Stimulated activated naive CD8-positive, alpha-beta T cell treated with anti-CD3 and anti-CD28 coated beads, Interleukin-15, amount 100 ng/mL, for 72 hours (primary cell): ENCODE results near the gene WIPI1.
A peak's percentile ranks its signal among the peaks of the same experiment; 100 is the strongest.

Source experiments
- ATAC-seq: fragments of 150-1000 bp; cut with Tn5 transposase; 2 replicates; pipeline ENCODE4 v1.10.0; 2021; ENCODE audit warnings: mild to moderate bottlenecking, moderate library complexity
- DNase-seq, 2 donors: peaks; one replicate each; pipeline ENCODE4 v3.0.0; 2021 to 2022
- H3K27ac Mint-ChIP-seq, 2 donors: one replicate each; pipeline ENCODE4 v1.8.0; 2022; ENCODE audit warnings: mild to moderate bottlenecking in 2 of 2, mixed read lengths in 2 of 2, moderate library complexity in 2 of 2
- H3K27me3 Mint-ChIP-seq: one replicate; pipeline ENCODE4 v1.8.0; 2022; ENCODE audit warnings: mixed read lengths
- H3K4me1 Mint-ChIP-seq: one replicate; pipeline ENCODE4 v1.8.0; 2022; ENCODE audit warnings: mild to moderate bottlenecking, mixed read lengths
- H3K4me3 Mint-ChIP-seq, 2 donors: one replicate each; pipeline ENCODE4 v1.8.0; 2022; ENCODE audit warnings: mild to moderate bottlenecking in 2 of 2, mixed read lengths in 2 of 2, moderate library complexity in 1 of 2
- H3K9me3 Mint-ChIP-seq, 2 donors: one replicate each; pipeline ENCODE4 v1.8.0; 2022; ENCODE audit warnings: mixed read lengths in 2 of 2

Gene WIPI1

GRCh38 chr17:68452724-68453290 is 4.5 kb downstream of the WIPI1 start:
- no peak for ATAC-seq
- Mint-ChIP-seq H3K9me3 (no peaks in the 10 kb centered on the region), H3K4me3 (no peak overlapping the region), H3K27ac (peak overlapping the region in 1 of 2 donors; percentile 23), H3K4me1 (peaks cover 16% of the 10 kb centered on the region), H3K27me3 (peaks cover 7% of the 10 kb centered on the region)
- no peak for DNase-seq

- peaks cover 7% of the 10 kb centered on the region for H3K27me3 Mint-ChIP-seq
- ATAC-seq (no peak), DNase-seq (no peak)
- no peaks in the 10 kb centered on the region for H3K9me3 Mint-ChIP-seq
- H3K4me3 Mint-ChIP-seq, result no peak overlapping the region
- peaks cover 11% of the 10 kb centered on the region for H3K4me1 Mint-ChIP-seq
- H3K27ac Mint-ChIP-seq, result no peak overlapping the region
Observed at GRCh38 chr17:68451670-68452354, 5.5 kb downstream of the WIPI1 start.

- no peak for DNase-seq
- no peaks in the 10 kb centered on the region for H3K27me3 Mint-ChIP-seq
- H3K4me1 Mint-ChIP-seq, result peaks cover under 1% of the 10 kb centered on the region
- H3K9me3 Mint-ChIP-seq, result no peaks in the 10 kb centered on the region
- no peak overlapping the region for H3K4me3 Mint-ChIP-seq
- ATAC-seq, result no peak
- no peak overlapping the region for H3K27ac Mint-ChIP-seq
Observed at GRCh38 chr17:68450801-68451200, 6.5 kb downstream of the WIPI1 start.

- Mint-ChIP-seq H3K27me3 (no peaks in the 10 kb centered on the region), H3K9me3 (no peaks in the 10 kb centered on the region), H3K4me1 (no peaks in the 10 kb centered on the region), H3K27ac (no peak overlapping the region), H3K4me3 (no peak overlapping the region)
- DNase-seq (no peak), ATAC-seq (no peak)
Observed at GRCh38 chr17:68450391-68450790, 6.9 kb downstream of the WIPI1 start.

GRCh38 chr17:68449021-68449739 is 8.1 kb downstream of the WIPI1 start:
- DNase-seq, result no peak
- H3K4me3 Mint-ChIP-seq, result no peak overlapping the region
- no peaks in the 10 kb centered on the region for H3K4me1 Mint-ChIP-seq
- H3K27me3 Mint-ChIP-seq, result no peaks in the 10 kb centered on the region
- ATAC-seq, result no peak
- H3K9me3 Mint-ChIP-seq, result no peaks in the 10 kb centered on the region
- H3K27ac Mint-ChIP-seq, result no peak overlapping the region

GRCh38 chr17:68446626-68447041 is 10.7 kb downstream of the WIPI1 start:
- no peak overlapping the region for H3K4me3 Mint-ChIP-seq
- no peaks in the 10 kb centered on the region for H3K27me3 Mint-ChIP-seq
- no peak overlapping the region for H3K27ac Mint-ChIP-seq
- H3K4me1 Mint-ChIP-seq, result peaks cover 2% of the 10 kb centered on the region
- ATAC-seq, result no peak
- DNase-seq, result no peak
- no peaks in the 10 kb centered on the region for H3K9me3 Mint-ChIP-seq

DNA sequence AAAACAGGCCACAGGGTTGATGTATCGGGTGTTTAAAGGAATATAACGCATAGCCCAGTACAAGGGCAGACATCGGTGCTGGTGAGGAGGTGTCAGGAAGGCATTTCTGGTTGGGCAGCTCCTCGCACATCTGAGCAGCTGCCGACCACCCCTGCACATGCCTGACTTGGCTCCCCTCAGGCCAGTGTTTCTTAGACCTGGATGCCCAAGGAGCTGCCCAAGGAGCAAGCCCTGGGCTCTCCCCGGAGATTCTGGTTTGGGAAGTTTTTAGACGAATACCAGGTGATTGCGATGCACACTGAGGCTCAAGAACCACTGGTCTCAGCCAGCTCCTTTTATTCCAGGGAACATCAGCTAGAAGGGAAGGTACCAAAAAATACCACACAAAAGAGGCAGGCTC is 11.6 kb downstream of the WIPI1 start:
- Mint-ChIP-seq H3K9me3 (no peaks in the 10 kb centered on the region), H3K27ac (no peak overlapping the region), H3K4me3 (no peak overlapping the region), H3K27me3 (no peaks in the 10 kb centered on the region), H3K4me1 (peaks cover 12% of the 10 kb centered on the region)
- no peak for ATAC-seq
- no peak for DNase-seq

DNA sequence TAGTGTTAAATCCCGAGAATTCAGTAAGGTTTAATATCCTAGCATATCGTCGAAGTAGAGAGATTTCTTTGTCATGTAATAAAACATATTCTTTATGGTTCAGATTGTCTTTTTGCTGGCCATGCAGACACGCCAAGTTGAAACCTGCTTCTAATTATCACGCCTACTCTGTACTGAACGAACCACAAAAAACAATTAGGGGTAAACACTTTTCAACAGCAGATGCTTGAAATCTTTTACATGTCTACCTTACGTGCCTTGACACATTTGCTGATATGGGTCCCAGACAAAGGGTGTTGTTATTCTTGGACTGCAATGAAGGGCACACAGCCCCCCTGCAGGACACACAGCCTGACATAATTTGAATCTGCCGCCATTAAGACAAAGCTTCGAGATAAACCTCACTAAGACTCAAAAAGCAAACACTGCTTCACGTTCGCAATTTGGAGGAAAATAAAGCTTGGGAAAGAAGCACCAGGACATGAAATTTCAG is 13.3 kb downstream of the WIPI1 start:
- no peak for DNase-seq
- no peak for ATAC-seq
- no peak overlapping the region for H3K27ac Mint-ChIP-seq

DNA sequence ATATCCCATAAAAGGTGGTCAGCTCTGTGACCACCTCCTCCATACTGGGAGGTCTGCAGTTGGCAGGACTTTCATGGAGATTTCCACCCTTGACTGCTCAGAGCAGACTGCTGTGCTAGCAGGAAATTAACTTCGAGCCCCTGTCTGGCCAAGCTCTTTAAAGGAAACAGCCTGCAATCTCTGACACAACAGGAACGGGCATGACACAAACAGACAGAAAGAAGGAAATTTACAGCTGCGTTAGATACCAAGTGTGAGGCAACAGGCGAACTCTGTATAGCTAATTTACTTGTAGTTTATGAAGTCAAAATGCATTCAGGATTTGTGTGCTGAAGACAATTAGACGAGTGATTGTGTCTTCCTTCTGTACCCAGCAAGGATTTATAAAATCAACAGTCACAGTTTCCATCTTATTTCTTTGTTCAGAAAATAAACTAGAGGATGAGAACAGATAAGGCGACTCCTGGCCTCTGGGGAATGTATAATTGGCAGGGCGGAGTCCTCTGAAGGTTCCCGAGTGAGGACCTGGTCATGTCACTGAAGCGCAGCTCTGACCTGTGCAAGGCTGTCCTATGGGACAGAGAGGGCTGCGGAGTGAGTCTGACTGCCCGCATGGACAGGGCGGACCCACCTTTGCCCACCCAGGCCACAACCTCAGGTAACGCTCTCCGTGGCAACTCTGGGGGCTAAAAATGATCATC is 16.1 kb downstream of the WIPI1 start:
- DNase-seq (no peak), ATAC-seq (no peak)
- Mint-ChIP-seq H3K9me3 (no peaks in the 10 kb centered on the region), H3K4me1 (peaks cover 41% of the 10 kb centered on the region), H3K4me3 (no peak overlapping the region), H3K27me3 (no peaks in the 10 kb centered on the region), H3K27ac (no peak overlapping the region)

More for the DNA sequence above, 13.3 kb downstream of the WIPI1 start:
- peaks cover 15% of the 10 kb centered on the region for H3K4me1 Mint-ChIP-seq
- H3K4me3 Mint-ChIP-seq, result no peak overlapping the region
- no peaks in the 10 kb centered on the region for H3K27me3 Mint-ChIP-seq
- H3K9me3 Mint-ChIP-seq, result no peaks in the 10 kb centered on the region

DNA sequence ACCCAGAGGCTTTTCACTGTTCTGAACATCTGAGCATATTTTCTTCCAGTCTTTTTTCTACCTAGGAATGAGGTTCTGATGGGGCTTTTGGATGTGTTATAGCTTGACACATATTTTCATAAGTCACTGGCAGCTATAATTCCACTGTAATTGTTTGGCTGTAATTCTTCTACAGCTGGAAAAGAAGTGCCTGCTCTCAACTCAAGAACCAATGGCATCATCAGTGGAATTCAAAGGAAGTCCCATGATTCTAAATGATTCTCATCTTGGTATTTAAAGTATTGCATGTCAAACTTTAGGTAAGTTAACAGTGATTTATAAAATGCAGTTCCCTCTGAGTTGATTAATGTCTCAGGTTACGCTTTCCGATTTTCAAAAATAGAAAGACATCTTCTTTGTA is 16.8 kb downstream of the WIPI1 start:
- Mint-ChIP-seq H3K27ac (no peak overlapping the region), H3K9me3 (no peaks in the 10 kb centered on the region), H3K4me3 (no peak overlapping the region), H3K27me3 (no peaks in the 10 kb centered on the region), H3K4me1 (peaks cover 48% of the 10 kb centered on the region)
- DNase-seq (no peak), ATAC-seq (no peak)

DNA sequence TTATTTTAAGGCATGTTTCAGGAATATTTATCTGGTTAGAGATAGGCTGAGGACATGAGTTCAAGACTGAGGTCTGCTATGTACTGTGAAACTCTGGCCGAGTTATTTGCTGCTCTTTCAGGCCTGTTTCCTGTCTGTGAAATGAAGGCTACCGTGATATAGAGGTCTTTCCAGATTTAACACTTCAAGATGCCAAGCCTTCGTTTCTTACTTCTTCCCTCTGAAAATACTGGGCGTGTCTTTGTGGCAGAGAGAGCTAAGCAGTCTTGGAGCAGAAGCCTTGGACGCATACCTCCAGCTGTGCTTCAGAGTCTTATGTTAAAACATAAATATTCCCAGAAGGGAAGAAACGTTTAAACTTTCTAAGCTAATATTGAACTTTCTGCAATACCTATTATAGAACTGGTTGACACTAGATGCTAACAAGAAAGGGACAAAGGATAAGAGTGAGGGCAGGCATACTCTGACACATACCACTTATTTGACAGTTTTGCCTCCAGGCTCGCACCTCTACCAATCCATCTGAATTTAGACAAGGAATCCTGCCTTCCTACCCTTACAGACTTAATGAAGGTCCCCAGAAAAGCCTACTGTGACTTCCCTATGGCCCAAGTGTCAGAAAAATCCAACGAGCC is 17.5 kb downstream of the WIPI1 start:
- Mint-ChIP-seq H3K4me3 (no peak overlapping the region), H3K27me3 (no peaks in the 10 kb centered on the region), H3K9me3 (no peaks in the 10 kb centered on the region), H3K27ac (no peak overlapping the region), H3K4me1 (peaks cover 48% of the 10 kb centered on the region)
- ATAC-seq (no peak), DNase-seq (no peak)

DNA sequence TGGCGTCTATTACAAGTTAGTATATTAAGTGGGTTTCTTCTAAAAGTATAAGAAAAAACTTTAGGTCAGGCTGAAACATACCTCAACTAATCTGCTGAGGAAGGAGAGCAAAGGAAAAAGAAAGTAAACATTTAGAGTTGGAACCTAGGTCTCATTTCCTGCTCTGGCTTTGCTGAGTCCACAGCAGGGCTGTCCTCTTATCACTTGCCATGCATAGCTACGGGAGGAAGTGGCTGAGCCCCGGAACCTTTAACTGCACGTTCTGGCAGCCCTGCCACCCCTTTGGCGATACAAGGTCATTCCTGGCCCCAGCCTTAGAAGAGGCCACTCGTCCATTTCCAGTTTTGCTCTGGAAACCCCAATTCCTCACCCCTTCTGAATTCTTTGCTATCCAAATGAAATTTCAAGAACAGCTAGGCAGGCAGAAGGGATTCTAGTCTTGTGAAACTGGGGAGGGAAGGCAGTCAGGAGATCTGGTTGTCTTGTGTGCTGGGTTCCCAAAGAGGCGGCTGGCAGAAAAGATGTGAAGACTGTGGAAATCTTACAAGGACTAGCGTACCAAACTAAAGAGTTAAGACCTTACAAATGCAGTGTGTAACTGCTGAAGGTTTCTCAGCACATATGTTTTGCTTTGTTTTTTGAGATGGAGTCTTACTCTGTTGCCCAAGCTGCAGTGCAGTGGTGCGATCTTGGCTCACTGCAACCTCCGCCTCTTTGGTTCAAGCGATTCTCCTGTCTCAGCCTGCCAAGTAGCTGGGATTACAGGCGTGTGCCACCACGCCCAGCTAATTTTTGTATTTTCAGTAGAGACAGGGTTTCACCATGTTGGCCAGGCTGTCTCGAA is 19.1 kb downstream of the WIPI1 start:
- Mint-ChIP-seq H3K9me3 (no peaks in the 10 kb centered on the region), H3K4me3 (peak overlapping the region; percentile 71 to 77), H3K27me3 (no peaks in the 10 kb centered on the region), H3K27ac (peak overlapping the region; percentile 88 to 91), H3K4me1 (peaks cover 48% of the 10 kb centered on the region)
- ATAC-seq (peak; percentile 82), DNase-seq (peak in 1 of 2 donors; percentile 41)

DNA sequence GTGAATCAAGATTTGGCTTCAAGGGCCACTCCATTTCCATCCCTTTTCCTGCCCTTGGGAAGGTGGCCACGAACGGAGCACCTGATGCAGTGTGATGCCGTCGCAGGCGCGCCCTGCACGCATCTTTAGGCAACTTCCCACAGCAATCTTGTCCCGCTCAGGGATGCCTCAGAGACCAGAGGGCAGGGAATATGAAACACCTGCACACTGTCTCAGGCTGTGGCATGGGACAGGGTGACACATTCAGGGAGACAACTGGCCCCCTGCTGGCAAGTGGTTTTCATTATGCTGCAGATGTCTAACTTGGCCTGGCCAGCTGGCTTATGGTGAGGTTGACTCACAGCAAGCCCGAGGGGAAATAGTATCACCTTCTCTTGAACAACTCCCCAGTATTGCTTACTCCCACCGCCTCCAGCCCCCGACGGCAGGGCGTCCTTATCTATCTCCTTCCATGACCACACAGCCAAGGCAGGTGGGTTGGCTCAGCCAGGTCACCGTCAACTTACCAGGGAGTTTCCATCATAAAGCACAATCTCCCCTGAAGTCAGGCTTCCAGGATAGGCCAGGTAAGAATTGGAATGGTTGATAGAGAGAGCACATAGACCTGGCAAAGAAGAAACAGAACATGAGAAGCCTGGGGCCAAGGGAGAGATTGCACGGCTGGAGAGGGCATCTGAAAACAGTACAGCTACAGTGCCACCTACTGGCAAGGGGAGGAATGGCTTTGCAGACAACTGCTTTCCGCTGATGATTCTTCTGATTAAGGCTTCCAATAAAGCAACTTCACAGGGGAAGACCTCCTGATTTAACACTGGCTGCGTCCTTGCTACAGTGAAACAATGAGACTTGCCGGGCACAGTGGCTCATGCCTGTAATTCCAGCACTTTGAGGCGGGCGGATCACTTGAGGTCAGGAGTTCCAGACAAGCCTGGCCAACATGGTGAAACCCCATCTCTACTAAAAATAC is 21.1 kb downstream of the WIPI1 start:
- Mint-ChIP-seq H3K27me3 (no peaks in the 10 kb centered on the region), H3K27ac (peak overlapping the region; percentile 83 to 84), H3K4me1 (peaks cover 51% of the 10 kb centered on the region), H3K4me3 (peak overlapping the region; percentile 51 to 69), H3K9me3 (no peaks in the 10 kb centered on the region)
- ATAC-seq (peak; percentile 85), DNase-seq (peak; percentile 82 to 83)

DNA sequence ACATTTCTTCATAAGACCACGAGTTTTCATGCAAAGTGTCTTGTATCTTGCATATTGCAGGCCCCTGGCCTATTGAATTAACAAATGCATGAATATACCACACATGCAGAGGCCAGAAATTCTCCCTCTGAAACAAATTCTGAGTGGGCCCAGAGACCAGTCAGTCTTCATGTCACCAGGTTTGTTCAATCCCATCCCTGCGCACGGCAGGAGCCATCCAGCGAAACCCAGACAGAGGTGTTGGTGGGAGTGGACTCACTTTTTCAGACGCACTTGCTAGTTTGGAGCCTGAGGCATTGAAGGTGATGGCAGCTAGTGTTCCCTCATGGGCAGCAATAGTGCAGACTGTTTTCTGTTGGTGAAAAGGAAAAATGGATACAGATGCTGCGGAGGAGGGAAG is 21.9 kb downstream of the WIPI1 start:
- DNase-seq (no peak), ATAC-seq (no peak)
- no peak overlapping the region for H3K4me3 Mint-ChIP-seq
- H3K27ac Mint-ChIP-seq, result no peak overlapping the region
- H3K9me3 Mint-ChIP-seq, result no peaks in the 10 kb centered on the region
- H3K27me3 Mint-ChIP-seq, result no peaks in the 10 kb centered on the region
- H3K4me1 Mint-ChIP-seq, result peaks cover 49% of the 10 kb centered on the region
